ENCODE measurements around the gene PSPC1.
A peak's percentile ranks its signal among the peaks of the same experiment; 100 is the strongest.
"Not testable (repeated sequence)": the region's sequence is repeated elsewhere in the genome, so short reads cannot be mapped to it uniquely, and the experiment has no call there.

PSPC1 gene

GRCh38 chr13:19763618-19764017, 19.1 kb downstream of the PSPC1 start:
- no peak for DNase-seq (ENCODE audit: low read depth, low spot score)

GRCh38 chr13:19759669-19760068, 23.1 kb downstream of the PSPC1 start:
- DNase-seq (ENCODE audit: low read depth, low spot score): no peak

- DNase-seq (ENCODE audit: low read depth, low spot score): peak; percentile 9
Observed at GRCh38 chr13:19742643-19743042, 40.1 kb downstream of the PSPC1 start.

- DNase-seq (ENCODE audit: low read depth, low spot score): no peak
Observed at GRCh38 chr13:19737844-19738557, 44.7 kb downstream of the PSPC1 start.

GRCh38 chr13:19726611-19727010, 56.1 kb downstream of the PSPC1 start:
- DNase-seq (ENCODE audit: low read depth, low spot score): no peak

- no peak for DNase-seq (ENCODE audit: low read depth, low spot score)
Observed at GRCh38 chr13:19725320-19725719, 57.4 kb downstream of the PSPC1 start.

- DNase-seq (ENCODE audit: low read depth, low spot score): no peak
Observed at GRCh38 chr13:19720039-19720438, 62.7 kb downstream of the PSPC1 start.

GRCh38 chr13:19713186-19713965, 69.4 kb downstream of the PSPC1 start:
- no peak for DNase-seq (ENCODE audit: low read depth, low spot score)

GRCh38 chr13:19709782-19710181, 73.0 kb downstream of the PSPC1 start:
- DNase-seq (ENCODE audit: low read depth, low spot score): not testable (repeated sequence)

- DNase-seq (ENCODE audit: low read depth, low spot score): not testable (repeated sequence)
Observed at GRCh38 chr13:19709039-19709438, 73.7 kb downstream of the PSPC1 start.

- DNase-seq (ENCODE audit: low read depth, low spot score): not testable (repeated sequence)
Observed at GRCh38 chr13:19704256-19704655, 78.5 kb downstream of the PSPC1 start.

- not testable (repeated sequence) for DNase-seq (ENCODE audit: low read depth, low spot score)
Observed at GRCh38 chr13:19701619-19702018, 81.1 kb downstream of the PSPC1 start.

GRCh38 chr13:19700963-19701362, 81.8 kb downstream of the PSPC1 start:
- DNase-seq (ENCODE audit: low read depth, low spot score): not testable (repeated sequence)

- DNase-seq (ENCODE audit: low read depth, low spot score): no peak
Observed at GRCh38 chr13:19695829-19696228, 86.9 kb downstream of the PSPC1 start.

- no peak for DNase-seq (ENCODE audit: low read depth, low spot score)
Observed at GRCh38 chr13:19695428-19695827, 87.3 kb downstream of the PSPC1 start.

GRCh38 chr13:19691447-19691846, 91.3 kb downstream of the PSPC1 start:
- not testable (repeated sequence) for DNase-seq (ENCODE audit: low read depth, low spot score)

- no peak for DNase-seq (ENCODE audit: low read depth, low spot score)
Observed at GRCh38 chr13:19685437-19685836, 97.3 kb downstream of the PSPC1 start.

- no peak for DNase-seq (ENCODE audit: low read depth, low spot score)
Observed at GRCh38 chr13:19685034-19685433, 97.7 kb downstream of the PSPC1 start.

GRCh38 chr13:19681517-19681916, 101.2 kb downstream of the PSPC1 start:
- DNase-seq (ENCODE audit: low read depth, low spot score): peak; percentile 60

GRCh38 chr13:19680751-19681150, 102.0 kb downstream of the PSPC1 start:
- no peak for DNase-seq (ENCODE audit: low read depth, low spot score)

- DNase-seq (ENCODE audit: low read depth, low spot score): no peak
Observed at GRCh38 chr13:19676168-19676567, 106.6 kb downstream of the PSPC1 start.

GRCh38 chr13:19674898-19675297, 107.8 kb downstream of the PSPC1 start:
- no peak for DNase-seq (ENCODE audit: low read depth, low spot score)
